H1 (cell line): ENCODE results near the gene EXT2. TPM values are rescaled to one million over a fixed set of nuclear protein-coding genes. Genes with fewer than 3 reads are reported as not detected.

ENCODE experiments used
- CTCF ChIA-PET: fragments of 300-600 bp; sonication (Branson Sonifier 250); formaldehyde crosslinking; loops from one replicate; lab custom pipeline; 2021; ENCODE audit not compliant: partially characterized antibody; lab: Charles Lee
- POLR2A ChIA-PET: fragments of 300-600 bp; sonication (Branson Sonifier 250); formaldehyde crosslinking; loops from one replicate; lab custom pipeline; 2021; ENCODE audit warnings: inconsistent platforms; ENCODE audit not compliant: partially characterized antibody; lab: Charles Lee
- DNase-seq, 2 experiments: peaks; one replicate each; pipeline versions ENCODE4 v3.0.0 to v3.0.0-alpha.2; 2010 to 2022; ENCODE audit warnings: low spot score in 2 of 2, low read depth in 1 of 2, mixed read lengths in 1 of 2
- FAIRE-seq: peaks from 2 replicates; lab custom pipeline; 2011; peaks lifted over from hg19 to GRCh38; lab: Jason Lieb, UNC
- H2AFZ ChIP-seq: 2 replicates; pipeline ENCODE4 v1.8.1; 2012; ENCODE audit warnings: low read length, inconsistent platforms
- H2AK5ac ChIP-seq: 2 replicates; pipeline ENCODE4 v1.6.1; 2013; ENCODE audit warnings: low read depth, low read length
- H2BK120ac ChIP-seq: replicated peaks from 2 replicates; pipeline ENCODE3; 2013; ENCODE audit warnings: low read depth, low read length, inconsistent platforms
- H2BK12ac ChIP-seq: 2 replicates; pipeline ENCODE4 v1.6.1; 2013; ENCODE audit warnings: low read depth, low read length
- H2BK15ac ChIP-seq: 2 replicates; pipeline ENCODE4 v1.6.1; 2013; ENCODE audit warnings: low read length
- H2BK20ac ChIP-seq: 2 replicates; pipeline ENCODE4 v1.6.1; 2013; ENCODE audit warnings: low read length
- H2BK5ac ChIP-seq: 2 replicates; pipeline ENCODE4 v1.6.1; 2013; ENCODE audit warnings: low read depth, low read length
- H3K14ac ChIP-seq: 2 replicates; pipeline ENCODE4 v1.6.1; 2013; ENCODE audit warnings: inconsistent platforms; ENCODE audit not compliant: insufficient read length
- H3K18ac ChIP-seq: 2 replicates; pipeline ENCODE4 v1.6.1; 2013; ENCODE audit warnings: low read length; ENCODE audit errors: extremely low read depth
- H3K23ac ChIP-seq: 2 replicates; pipeline ENCODE4 v1.6.1; 2013; ENCODE audit warnings: inconsistent platforms; ENCODE audit not compliant: insufficient read length
- H3K23me2 ChIP-seq: 2 replicates; pipeline ENCODE4 v1.6.1; 2013; ENCODE audit warnings: low read depth, low read length
- H3K27ac ChIP-seq: 2 replicates; pipeline ENCODE4 v1.6.1; 2011; ENCODE audit warnings: low read depth, low read length, inconsistent platforms
- H3K27me3 ChIP-seq, 4 experiments: replicated peaks in 1 of 4; 1 replicate in 1 of 4; 2 replicates in 3 of 4; pipeline versions ENCODE4 v1.6.1 to v1.8.1; 2011 to 2013; ENCODE audit warnings: low read length in 3 of 4, mild to moderate bottlenecking in 3 of 4, inconsistent platforms in 2 of 4, mixed read lengths in 2 of 4, moderate library complexity in 1 of 4; ENCODE audit not compliant: control insufficient read depth in 3 of 4, insufficient read depth in 3 of 4; ENCODE audit errors: extremely low read depth in 1 of 4
- H3K36me3 ChIP-seq, 4 experiments: 2 replicates each; pipeline versions ENCODE4 v1.6.1 to v1.8.1; 2011 to 2013; ENCODE audit warnings: mild to moderate bottlenecking in 4 of 4, low read length in 3 of 4, moderate library complexity in 2 of 4, control low read depth in 1 of 4, inconsistent platforms in 1 of 4; ENCODE audit not compliant: insufficient read depth in 4 of 4, control insufficient read depth in 2 of 4
- H3K4ac ChIP-seq: replicated peaks from 2 replicates; pipeline ENCODE3; 2013; ENCODE audit warnings: low read length, low read depth, mixed read lengths, inconsistent platforms; ENCODE audit not compliant: insufficient read length
- H3K4me1 ChIP-seq, 4 experiments: replicated peaks in 1 of 4; 1 replicate in 1 of 4; 2 replicates in 3 of 4; pipeline versions ENCODE4 v1.6.1 to v1.8.1; 2011 to 2013; ENCODE audit warnings: low read length in 3 of 4, inconsistent platforms in 2 of 4, mixed read lengths in 1 of 4; ENCODE audit not compliant: insufficient read depth in 4 of 4, control insufficient read depth in 3 of 4
- H3K4me2 ChIP-seq, 2 experiments: 2 replicates each; pipeline versions ENCODE4 v1.6.1 to v1.8.1; 2011 to 2013; ENCODE audit warnings: low read depth in 2 of 2, low read length in 2 of 2, control low read depth in 1 of 2, inconsistent platforms in 1 of 2, mild to moderate bottlenecking in 1 of 2; ENCODE audit not compliant: insufficient read depth in 1 of 2
- H3K4me3 ChIP-seq, 4 experiments: fragments of 200-600, 300-600 bp in 1 of 4; sonication (generic), shearing (Covaris generic), sonication (Bioruptor Twin) in 1 of 4; 2 replicates each; pipeline versions ENCODE4 v1.5.1 to v1.8.1; 2011 to 2016; ENCODE audit warnings: low read length in 4 of 4, low read depth in 3 of 4, control low read depth in 2 of 4, inconsistent platforms in 2 of 4, mild to moderate bottlenecking in 2 of 4, mixed read lengths in 1 of 4, moderate library complexity in 1 of 4; ENCODE audit not compliant: insufficient read depth in 2 of 4; ENCODE audit errors: extremely low read depth in 1 of 4
- H3K56ac ChIP-seq: replicated peaks from 2 replicates; pipeline ENCODE3; 2013; ENCODE audit warnings: low read depth, mild to moderate bottlenecking, mixed read lengths, low read length, inconsistent platforms; ENCODE audit not compliant: insufficient read length
- H3K79me1 ChIP-seq: 2 replicates; pipeline ENCODE4 v1.6.1; 2013; ENCODE audit warnings: low read depth, low read length, control low read depth
- H3K79me2 ChIP-seq, 2 experiments: 2 replicates each; pipeline versions ENCODE4 v1.6.1 to v1.8.1; 2012 to 2013; ENCODE audit warnings: low read length in 2 of 2, mild to moderate bottlenecking in 2 of 2, inconsistent platforms in 1 of 2; ENCODE audit not compliant: insufficient read depth in 2 of 2, control insufficient read depth in 1 of 2
- H3K9ac ChIP-seq, 4 experiments: replicated peaks in 1 of 4; 1 replicate in 1 of 4; 2 replicates in 3 of 4; pipeline versions ENCODE4 v1.6.1 to v1.8.1; 2011 to 2013; ENCODE audit warnings: low read depth in 3 of 4, low read length in 3 of 4, control low read depth in 2 of 4, mild to moderate bottlenecking in 2 of 4, moderate library complexity in 2 of 4, inconsistent platforms in 1 of 4; ENCODE audit errors: extremely low read depth in 1 of 4
- H3K9me3 ChIP-seq, 2 experiments: 2 replicates each; pipeline versions ENCODE4 v1.6.1 to v1.8.1; 2012 to 2013; ENCODE audit warnings: mild to moderate bottlenecking in 2 of 2, moderate library complexity in 2 of 2, control low read depth in 1 of 2, inconsistent platforms in 1 of 2, low read depth in 1 of 2, low read length in 1 of 2, mixed read lengths in 1 of 2; ENCODE audit not compliant: insufficient read depth in 2 of 2
- H4K20me1 ChIP-seq, 2 experiments: replicated peaks in 1 of 2; 2 replicates each; pipeline versions ENCODE3 to v1.8.1; 2011 to 2013; ENCODE audit warnings: inconsistent platforms in 2 of 2, low read length in 2 of 2, mild to moderate bottlenecking in 1 of 2; ENCODE audit not compliant: insufficient read depth in 2 of 2, control insufficient read depth in 1 of 2
- H4K5ac ChIP-seq: 2 replicates; pipeline ENCODE4 v1.6.1; 2013; ENCODE audit warnings: low read length, low read depth, mixed read lengths, inconsistent platforms; ENCODE audit not compliant: insufficient read length
- H4K8ac ChIP-seq: 2 replicates; pipeline ENCODE4 v1.8.0; 2013; ENCODE audit warnings: mild to moderate bottlenecking, moderate library complexity, low read length, inconsistent platforms; ENCODE audit not compliant: insufficient read depth; ENCODE audit errors: extremely low read depth
- H4K91ac ChIP-seq: replicated peaks from 2 replicates; pipeline ENCODE3; 2013; ENCODE audit warnings: low read length, mixed read lengths, inconsistent platforms; ENCODE audit not compliant: insufficient read length
- BCL11A ChIP-seq, 2 experiments: IDR thresholded peaks; one replicate each; pipeline ENCODE4 v1.6.1; 2011; ENCODE audit warnings: low read depth in 2 of 2, low read length in 2 of 2, mild to moderate bottlenecking in 2 of 2
- CBX5 ChIP-seq: fragments of 300-800, 300-1000 bp; sonication (generic); IDR thresholded peaks from 2 replicates; pipeline ENCODE4 v1.7.1; 2016; ENCODE audit warnings: antibody characterized with exemption, low read length, low read depth
- CHD1 ChIP-seq: IDR thresholded peaks from 2 replicates; pipeline ENCODE4 v1.6.1; 2012; ENCODE audit warnings: low read depth, low read length, improper control_type of control experiment
- EP300 ChIP-seq, 2 experiments: IDR thresholded peaks; 1 replicate in 1 of 2; 2 replicates in 1 of 2; pipeline ENCODE4 v1.6.1; 2011 to 2012; ENCODE audit warnings: low read depth in 2 of 2, low read length in 2 of 2, mild to moderate bottlenecking in 2 of 2, borderline replicate concordance in 1 of 2, inconsistent platforms in 1 of 2, moderate library complexity in 1 of 2
- EZH2 ChIP-seq: fragments of 200-600 bp; sonication (generic); IDR thresholded peaks from 2 replicates; pipeline ENCODE4 v1.7.1; 2012; ENCODE audit warnings: low read depth, mild to moderate bottlenecking, moderate library complexity, low read length, inconsistent platforms; ENCODE audit not compliant: severe bottlenecking
- GABPA ChIP-seq: IDR thresholded peaks from 2 replicates; pipeline ENCODE4 v1.6.1; 2011; ENCODE audit warnings: mild to moderate bottlenecking, low read length, moderate library complexity, borderline replicate concordance; ENCODE audit not compliant: insufficient read depth
- PHF8 ChIP-seq: fragments of 200-600 bp; sonication (generic); conservative IDR thresholded peaks from 2 replicates; pipeline ENCODE4 v1.7.1; 2012; ENCODE audit warnings: low read depth, mild to moderate bottlenecking, inconsistent platforms, low read length, moderate library complexity
- POLR2A ChIP-seq, 2 experiments: IDR thresholded peaks; 1 replicate in 1 of 2; 2 replicates in 1 of 2; pipeline ENCODE4 v1.6.1; 2011; ENCODE audit warnings: low read depth in 2 of 2, low read length in 2 of 2, mild to moderate bottlenecking in 2 of 2; ENCODE audit errors: control extremely low read depth in 1 of 2
- SIN3A ChIP-seq, 2 experiments: IDR thresholded peaks in 1 of 2; conservative IDR thresholded peaks in 1 of 2; 2 replicates each; pipeline ENCODE4 v1.6.1; 2011 to 2012; ENCODE audit warnings: low read length in 2 of 2, improper control_type of control experiment in 1 of 2, low read depth in 1 of 2, mild to moderate bottlenecking in 1 of 2
- SIRT6 ChIP-seq: IDR thresholded peaks from one replicate; pipeline ENCODE4 v1.7.1; 2012; ENCODE audit warnings: low read length, inconsistent platforms
- TAF7 ChIP-seq: optimal IDR thresholded peaks from 2 replicates; pipeline ENCODE3; 2011; ENCODE audit warnings: low read depth, mild to moderate bottlenecking, inconsistent platforms, low read length, moderate library complexity, borderline replicate concordance
- TCF12 ChIP-seq: IDR thresholded peaks from 2 replicates; pipeline ENCODE4 v1.6.1; 2011; ENCODE audit warnings: low read depth, mild to moderate bottlenecking, low read length
- TEAD4 ChIP-seq: IDR thresholded peaks from 2 replicates; pipeline ENCODE4 v1.6.1; 2012; ENCODE audit warnings: low read depth, low read length, inconsistent platforms, mixed read lengths
- YY1 ChIP-seq: IDR thresholded peaks from 2 replicates; pipeline ENCODE4 v1.6.1; 2011; ENCODE audit warnings: low read depth, mild to moderate bottlenecking, low read length
- ZNF274 ChIP-seq: IDR thresholded peaks from 2 replicates; pipeline ENCODE4 v1.7.0; 2012; ENCODE audit warnings: low read length, borderline replicate concordance; ENCODE audit errors: extremely low read depth
- WGBS, 2 experiments: shearing (Covaris generic) in 1 of 2; methylation state at CpG; one replicate each; pipeline versions ENCODE4 v1.1.6 to v1.1.7; 2013 to 2015; ENCODE audit warnings: low lambda C conversion rate in 2 of 2, mixed read lengths in 2 of 2, inconsistent platforms in 1 of 2, low coverage in 1 of 2, missing lambda C conversion rate in 1 of 2; ENCODE audit not compliant: insufficient replicate concordance in 2 of 2, insufficient coverage in 1 of 2, insufficient read length in 1 of 2; ENCODE audit errors: extremely low coverage in 1 of 2, missing lambda C conversion rate in 1 of 2; 5-methylcytosine and 5-hydroxymethylcytosine counted together
- polyA plus RNA-seq, 7 experiments: library from polyadenylated mRNA; depleted of rRNA in 3 of 7; stranded (reverse) in 5 of 7; unstranded in 2 of 7; fragments of >200 nt in 5 of 7; fragments of 200-250 nt in 2 of 7; gene quantifications; 1 replicate in 5 of 7; 2 replicates in 1 of 7; 4 replicates in 1 of 7; pipeline versions ENCODE4 v1.2.1 to v1.2.3, GENCODE V29; 2011 to 2013; ENCODE audit warnings: missing spikeins in 2 of 7, mixed read lengths in 2 of 7
- total RNA-seq: library from RNA; stranded (reverse); fragmentation: NEBNext Ultra II Directional; extraction: Animal tissue kit (Norgen Biotek cat#: 25700); gene quantifications from 2 replicates; pipeline ENCODE4 v1.2.1, GENCODE V29; 2021

Gene EXT2
- total and polyA plus RNA-seq, 2 of the 8 experiments (the other 6 are each of a cell fraction or from before 2014, with no cell fraction given), result 29.8 to 42.8 TPM

DNA sequence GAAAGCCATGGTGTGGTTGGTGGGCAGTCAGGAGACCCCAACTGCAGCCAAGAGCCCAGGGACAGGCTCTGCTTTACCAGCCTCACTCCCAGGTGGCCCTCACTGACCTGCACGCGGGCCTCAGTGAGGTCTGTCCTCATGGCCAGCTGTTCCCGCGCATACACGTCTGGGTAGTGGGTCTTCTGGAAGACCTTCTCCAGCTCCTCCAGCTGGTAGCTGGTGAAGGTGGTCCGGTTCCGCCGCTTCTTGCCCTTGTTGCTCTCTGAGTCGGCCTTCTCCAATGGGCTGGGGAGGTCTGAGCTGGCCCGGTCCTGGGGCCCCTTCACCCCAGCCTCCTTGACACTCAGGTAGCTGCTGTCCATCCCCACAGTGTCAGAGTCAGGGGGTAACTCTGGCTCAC lies 179.8 kb downstream of the EXT2 start:
- Histone ChIP-seq H2AK5ac (no peak overlapping the region), H2BK15ac (no peak overlapping the region), H3K27me3 (no peaks in the 10 kb centered on the region), H4K91ac (no peak overlapping the region), H3K14ac (no peak overlapping the region), H4K20me1 (no peaks in the 10 kb centered on the region), H3K18ac (no peak overlapping the region), H3K23ac (no peak overlapping the region), H3K4me2 (no peak overlapping the region), H4K8ac (no peak overlapping the region), H4K5ac (no peak overlapping the region), H3K4ac (no peak overlapping the region), H3K36me3 (no peaks in the 10 kb centered on the region), H2BK12ac (no peak overlapping the region), H3K9ac (no peak overlapping the region), H3K4me1 (no peaks in the 10 kb centered on the region), H3K79me1 (no peaks in the 10 kb centered on the region), H3K9me3 (no peaks in the 10 kb centered on the region), H2AFZ (no peak overlapping the region), H3K56ac (no peak overlapping the region), H3K4me3 (no peak overlapping the region), H3K79me2 (no peaks in the 10 kb centered on the region), H2BK120ac (no peak overlapping the region), H3K27ac (no peak overlapping the region), H2BK20ac (no peak overlapping the region), H3K23me2 (peaks cover 6% of the 10 kb centered on the region; the same call in 1 of the 2 replicates), H2BK5ac (no peak overlapping the region)
- POLR2A ChIA-PET, result no interaction called here
- CTCF ChIA-PET, result interaction anchor here (0.6 to 2.0 kb wide), 4 partner anchors 11 to 155 kb away, joined by 3 to 13 read pairs (median 6); no protein-coding TSS in a partner anchor
- 96% methylated on average over 9 of the region's 10 CpGs; no CpG with 5 or more reads in 1 of the 2 experiments for WGBS, 2 experiments
- FAIRE-seq, result no peak
- DNase-seq, result no peak
- TF ChIP-seq TAF7 (no peak), TCF12 (no peak), POLR2A (IDR thresholded peaks at IDR 0.05; ENCODE audit: control extremely low read depth in 1 of 2, low read depth in 2 of 2, low read length in 2 of 2) (no peak), CBX5 (no peak), PHF8 (no peak), CHD1 (no peak), ZNF274 (no peak), SIRT6 (no peak), EP300 (IDR thresholded peaks at IDR 0.05; ENCODE audit: borderline replicate concordance in 1 of 2, low read depth in 2 of 2, low read length in 2 of 2) (no peak), EZH2 (no peak), YY1 (no peak), BCL11A (IDR thresholded peaks at IDR 0.05; ENCODE audit: low read depth in 2 of 2, low read length in 2 of 2) (no peak), SIN3A (conservative IDR thresholded peaks at IDR 0.05 in 1 of 2, IDR thresholded peaks at IDR 0.05 in 1 of 2; ENCODE audit: low read depth in 1 of 2, low read length in 2 of 2) (no peak), TEAD4 (no peak), GABPA (no peak)
